ENCODE results near the gene THRSP. TPM values are rescaled to one million over a fixed set of nuclear protein-coding genes. Genes with fewer than 3 reads are reported as not detected.

THRSP gene
- polyA plus RNA-seq, 1 donor (not counting 4 experiments of a cell fraction or from before 2014, with no cell fraction given) = not detected

GRCh38 chr11:78015878-78016277, 47.8 kb upstream of the THRSP start:
- no peaks in the 10 kb centered on the region for H4K20me1 ChIP-seq (ENCODE audit: control insufficient read depth, extremely low read depth, insufficient read depth, low read length)
- H2AFZ ChIP-seq (ENCODE audit: control insufficient read depth, low read length) = no peak overlapping the region
- H3K9ac ChIP-seq (ENCODE audit: control insufficient read depth, extremely low read depth, insufficient read depth, low read length) = no peak overlapping the region
- H3K4me1 ChIP-seq (ENCODE audit: control insufficient read depth, extremely low read depth, insufficient read depth, low read length) = peaks cover 9% of the 10 kb centered on the region
- FAIRE-seq (no peak), DNase-seq (ENCODE audit: low read depth, low spot score) (no peak)
- H3K4me2 ChIP-seq (ENCODE audit: control insufficient read depth, extremely low read depth, insufficient read depth, low read depth, low read length) = no peak overlapping the region
- no peaks in the 10 kb centered on the region for H3K79me2 ChIP-seq (ENCODE audit: control insufficient read depth, insufficient read depth, low read length)
- no peaks in the 10 kb centered on the region for H3K36me3 ChIP-seq (ENCODE audit: control insufficient read depth in 2 of 2, extremely low read depth in 1 of 2, insufficient read depth in 2 of 2, low read length in 2 of 2)
- no peaks in the 10 kb centered on the region for H3K9me1 ChIP-seq (ENCODE audit: control insufficient read depth, extremely low read depth, insufficient read depth, low read length)
- no peak overlapping the region for H3K4me3 ChIP-seq (ENCODE audit: control insufficient read depth in 2 of 3, extremely low read depth in 1 of 3, insufficient read depth in 2 of 3, low read depth in 1 of 3, low read length in 3 of 3)
- no peaks in the 10 kb centered on the region for H3K9me3 ChIP-seq (ENCODE audit: control insufficient read depth, low read depth, low read length)
- TF ChIP-seq EZH2 (IDR thresholded peaks at IDR 0.05; ENCODE audit: low read length) (no peak), CTCF (optimal IDR thresholded peaks at IDR 0.05 in 1 of 3, IDR thresholded peaks at IDR 0.05 in 1 of 3, conservative IDR thresholded peaks at IDR 0.05 in 1 of 3; ENCODE audit: extremely low read depth in 1 of 3, insufficient read depth in 2 of 3, low read length in 3 of 3) (no peak)
- dilution Hi-C loops (cut with MboI; ENCODE audit: extremely low pct_ligation_motif_present, low sequenced_read_pairs) = no loop called here
- H3K27me3 ChIP-seq (ENCODE audit: control insufficient read depth, extremely low read depth, insufficient read depth, low read length) = no peaks in the 10 kb centered on the region
- H3K27ac ChIP-seq (ENCODE audit: control insufficient read depth, insufficient read depth, low read length) = no peak overlapping the region

DNA sequence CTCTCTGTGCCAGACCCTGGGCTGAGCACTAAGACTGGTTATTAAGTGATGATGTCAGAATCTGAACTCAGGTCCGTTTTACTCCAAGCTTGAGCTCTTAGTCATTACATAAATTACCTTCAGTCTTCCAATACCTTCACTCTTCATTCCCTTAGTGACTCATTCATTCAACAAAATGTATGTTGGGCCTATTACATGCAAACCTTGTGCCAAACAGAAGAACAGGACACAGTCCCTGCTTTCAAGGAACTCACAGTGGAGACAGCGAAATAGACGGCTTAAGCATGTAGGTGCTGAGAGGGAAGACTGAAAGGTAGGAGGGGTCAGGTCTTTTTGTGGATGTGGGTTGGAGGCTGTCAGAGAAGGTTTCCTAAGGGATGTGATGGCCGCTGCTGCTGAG, 43.9 kb upstream of the THRSP start:
- H3K36me3 ChIP-seq (ENCODE audit: control insufficient read depth in 2 of 2, extremely low read depth in 1 of 2, insufficient read depth in 2 of 2, low read length in 2 of 2) = no peaks in the 10 kb centered on the region
- no peak overlapping the region for H3K27ac ChIP-seq (ENCODE audit: control insufficient read depth, insufficient read depth, low read length)
- H4K20me1 ChIP-seq (ENCODE audit: control insufficient read depth, extremely low read depth, insufficient read depth, low read length) = no peaks in the 10 kb centered on the region
- peaks cover 15% of the 10 kb centered on the region for H3K4me1 ChIP-seq (ENCODE audit: control insufficient read depth, extremely low read depth, insufficient read depth, low read length)
- FAIRE-seq (no peak), DNase-seq (ENCODE audit: low read depth, low spot score) (no peak)
- dilution Hi-C loops (cut with MboI; ENCODE audit: extremely low pct_ligation_motif_present, low sequenced_read_pairs) = no loop called here
- no peak overlapping the region for H3K9ac ChIP-seq (ENCODE audit: control insufficient read depth, extremely low read depth, insufficient read depth, low read length)
- no peaks in the 10 kb centered on the region for H3K27me3 ChIP-seq (ENCODE audit: control insufficient read depth, extremely low read depth, insufficient read depth, low read length)
- H3K9me3 ChIP-seq (ENCODE audit: control insufficient read depth, low read depth, low read length) = no peaks in the 10 kb centered on the region
- H2AFZ ChIP-seq (ENCODE audit: control insufficient read depth, low read length) = no peak overlapping the region
- H3K79me2 ChIP-seq (ENCODE audit: control insufficient read depth, insufficient read depth, low read length) = no peaks in the 10 kb centered on the region
- no peak for TF ChIP-seq EZH2 (IDR thresholded peaks at IDR 0.05; ENCODE audit: low read length)
- TF ChIP-seq CTCF (optimal IDR thresholded peaks at IDR 0.05 in 1 of 3, IDR thresholded peaks at IDR 0.05 in 1 of 3, conservative IDR thresholded peaks at IDR 0.05 in 1 of 3; ENCODE audit: extremely low read depth in 1 of 3, insufficient read depth in 2 of 3, low read length in 3 of 3) = no peak
- H3K4me3 ChIP-seq (ENCODE audit: control insufficient read depth in 2 of 3, extremely low read depth in 1 of 3, insufficient read depth in 2 of 3, low read depth in 1 of 3, low read length in 3 of 3) = no peak overlapping the region
- no peak overlapping the region for H3K4me2 ChIP-seq (ENCODE audit: control insufficient read depth, extremely low read depth, insufficient read depth, low read depth, low read length)
- H3K9me1 ChIP-seq (ENCODE audit: control insufficient read depth, extremely low read depth, insufficient read depth, low read length) = no peaks in the 10 kb centered on the region
